Measurements from ENCODE around the gene TLR1.

GRCh38 chr4:38829237-38829636 is 24.6 kb upstream of the TLR1 start:
- no peak for TF ChIP-seq POLR2AphosphoS5 (IDR thresholded peaks at IDR 0.05; ENCODE audit: low read depth, low read length)
- no peak for TF ChIP-seq REST (IDR thresholded peaks at IDR 0.05; ENCODE audit: low read depth, low read length)
- no peak for TF ChIP-seq GATA2 (CRISPR knock-in tag; IDR thresholded peaks at IDR 0.05)
- TF ChIP-seq CTCF (IDR thresholded peaks at IDR 0.05), result no peak
- TF ChIP-seq, protein P1, sequence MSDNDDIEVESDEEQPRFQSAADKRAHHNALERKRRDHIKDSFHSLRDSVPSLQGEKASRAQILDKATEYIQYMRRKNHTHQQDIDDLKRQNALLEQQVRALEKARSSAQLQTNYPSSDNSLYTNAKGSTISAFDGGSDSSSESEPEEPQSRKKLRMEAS (IDR thresholded peaks at IDR 0.05; ENCODE audit: low read depth), result no peak
- TF ChIP-seq ELF1 (IDR thresholded peaks at IDR 0.05), result no peak
- no peak for TF ChIP-seq JUND (IDR thresholded peaks at IDR 0.05)
- no peak for TF ChIP-seq TAF1 (IDR thresholded peaks at IDR 0.05; ENCODE audit: borderline replicate concordance, low read depth, low read length)
